Effector memory CD8-positive, alpha-beta T cell (primary cell): Measurements from ENCODE around the gene RPL13.

Experiments
- ATAC-seq: fragments of 150-1000 bp; cut with Tn5 transposase; replicated peaks from 2 replicates; pipeline ENCODE4 v1.10.0; 2021; ENCODE audit warnings: mild to moderate bottlenecking, moderate library complexity
- DNase-seq, 3 experiments: peaks; one replicate each; pipeline ENCODE4 v3.0.0; 2021
- H3K27ac Mint-ChIP-seq, 2 donors: one replicate each; pipeline ENCODE4 v1.8.0; 2022; ENCODE audit warnings: mild to moderate bottlenecking in 2 of 2, mixed read lengths in 2 of 2, moderate library complexity in 2 of 2
- H3K27me3 Mint-ChIP-seq, 2 donors: one replicate each; pipeline ENCODE4 v1.8.0; 2022; ENCODE audit warnings: mixed read lengths in 2 of 2
- H3K36me3 Mint-ChIP-seq: one replicate; pipeline ENCODE4 v1.8.0; 2022; ENCODE audit warnings: mild to moderate bottlenecking, moderate library complexity, mixed read lengths; ENCODE audit not compliant: insufficient read depth
- H3K4me1 Mint-ChIP-seq, 2 donors: one replicate each; pipeline ENCODE4 v1.8.0; 2022; ENCODE audit warnings: low read depth in 2 of 2, mixed read lengths in 2 of 2
- H3K4me3 Mint-ChIP-seq, 2 donors: one replicate each; pipeline ENCODE4 v1.8.0; 2022; ENCODE audit warnings: mild to moderate bottlenecking in 2 of 2, mixed read lengths in 2 of 2, moderate library complexity in 2 of 2
- H3K9me3 Mint-ChIP-seq, 2 donors: one replicate each; pipeline ENCODE4 v1.8.0; 2022; ENCODE audit warnings: mixed read lengths in 2 of 2

The RPL13 gene

DNA sequence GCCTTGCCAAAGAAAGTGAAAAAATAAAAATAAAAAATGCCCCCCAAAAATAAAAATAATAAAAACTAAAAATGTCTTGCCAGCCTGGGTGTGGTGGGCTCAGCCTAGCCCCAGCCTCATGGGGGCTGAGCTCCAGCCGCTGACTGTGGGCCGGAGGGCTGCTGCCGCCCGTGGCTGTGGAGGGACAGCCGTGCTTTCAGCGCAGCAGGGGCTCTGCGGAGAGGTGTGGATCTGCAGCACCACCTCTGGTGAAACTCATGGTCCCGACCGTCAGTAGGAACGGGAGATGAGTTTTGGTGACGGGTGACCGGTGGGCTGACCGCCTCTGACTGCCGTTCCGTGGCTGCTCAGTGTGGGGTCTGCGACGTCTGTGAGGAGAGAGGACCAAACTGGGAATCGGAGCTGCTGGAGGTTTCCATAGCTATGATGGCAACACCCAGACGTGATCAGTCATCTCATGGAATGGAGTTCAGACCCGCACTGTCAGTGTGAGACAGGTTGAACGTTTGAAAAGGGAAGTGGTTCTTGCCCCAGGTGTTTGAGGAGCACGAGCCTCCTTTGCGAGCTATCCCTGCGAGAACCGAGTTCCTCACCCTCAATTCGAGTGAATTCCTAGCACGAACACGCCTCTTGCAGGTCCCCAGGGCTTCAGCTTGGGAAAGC is 12.0 kb upstream of the RPL13 start:
- Mint-ChIP-seq H3K4me1 (no peaks in the 10 kb centered on the region), H3K27me3 (no peaks in the 10 kb centered on the region), H3K9me3 (no peaks in the 10 kb centered on the region), H3K36me3 (peaks cover 30% of the 10 kb centered on the region), H3K4me3 (no peak overlapping the region), H3K27ac (no peak overlapping the region)
- DNase-seq (no peak), ATAC-seq (no peak)

DNA sequence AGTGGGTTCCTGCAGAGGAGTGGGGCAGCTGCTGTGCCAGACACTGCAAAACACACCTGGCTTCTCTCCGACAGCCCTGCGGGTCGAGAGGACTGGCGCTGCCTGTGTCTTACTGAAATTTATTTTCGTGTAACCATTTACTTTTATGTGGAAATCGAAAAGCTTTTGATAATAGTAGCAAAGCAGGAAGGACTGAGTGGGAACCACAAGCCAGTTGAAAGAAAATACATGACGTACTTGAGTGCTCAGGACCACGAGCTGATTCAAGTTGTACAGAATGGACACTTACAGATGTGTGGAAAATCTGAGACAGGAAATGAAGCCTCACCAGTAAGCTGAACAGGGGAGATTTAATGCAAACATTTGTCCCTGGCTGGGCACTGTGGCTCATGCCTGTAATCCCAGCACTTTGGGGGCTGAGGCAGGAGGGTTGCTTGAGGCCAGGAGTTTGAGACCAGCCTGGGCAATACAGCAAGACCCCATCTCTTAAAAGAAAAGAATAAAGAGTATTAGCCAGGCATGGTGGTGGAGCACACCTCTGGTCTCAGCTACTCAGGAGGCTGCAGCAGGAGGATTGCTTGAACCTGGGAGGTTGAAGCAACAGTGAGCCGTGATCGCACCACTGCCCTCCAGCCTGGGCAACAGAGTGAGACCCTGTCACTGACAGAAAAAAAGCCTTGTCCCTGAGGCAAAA is 11.3 kb upstream of the RPL13 start:
- Mint-ChIP-seq H3K36me3 (peaks cover 33% of the 10 kb centered on the region), H3K4me1 (no peaks in the 10 kb centered on the region), H3K27ac (peak overlapping the region in 1 of 2 donors; percentile 62), H3K9me3 (no peaks in the 10 kb centered on the region), H3K4me3 (no peak overlapping the region), H3K27me3 (no peaks in the 10 kb centered on the region)
- ATAC-seq (peak; percentile 41), DNase-seq (no peak)

DNA sequence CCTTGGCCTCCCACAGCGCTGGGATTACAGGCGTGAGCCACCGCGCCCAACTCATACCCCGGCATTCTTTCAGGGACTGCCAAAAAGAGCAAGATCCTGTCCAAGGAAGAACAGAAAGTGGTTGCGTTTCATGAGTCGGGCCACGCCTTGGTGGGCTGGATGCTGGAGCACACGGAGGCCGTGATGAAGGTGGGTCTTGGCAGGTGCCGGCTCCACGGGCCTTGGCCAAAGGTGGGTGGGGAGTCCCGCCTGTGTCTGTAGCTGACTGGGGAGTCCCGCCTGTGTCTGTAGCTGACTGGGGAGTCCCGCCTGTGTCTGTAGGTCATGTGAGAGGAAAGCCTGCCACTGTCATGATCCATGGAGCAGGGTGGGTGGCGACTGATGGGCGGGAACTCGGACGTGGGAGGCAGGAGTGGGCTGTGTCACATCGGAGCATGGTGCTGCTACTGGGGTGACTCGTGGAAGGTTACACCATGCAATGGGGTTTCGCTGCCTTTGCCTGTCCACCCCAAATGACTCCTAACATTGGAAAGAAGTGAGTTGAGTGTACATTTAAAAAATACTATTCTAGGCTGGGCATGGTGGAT is 10.0 kb upstream of the RPL13 start:
- no peak overlapping the region for H3K4me3 Mint-ChIP-seq
- no peak overlapping the region for H3K27ac Mint-ChIP-seq
- no peaks in the 10 kb centered on the region for H3K27me3 Mint-ChIP-seq
- ATAC-seq (no peak), DNase-seq (no peak)
- peaks cover 40% of the 10 kb centered on the region for H3K36me3 Mint-ChIP-seq
- H3K9me3 Mint-ChIP-seq, result no peaks in the 10 kb centered on the region
- H3K4me1 Mint-ChIP-seq, result no peaks in the 10 kb centered on the region

DNA sequence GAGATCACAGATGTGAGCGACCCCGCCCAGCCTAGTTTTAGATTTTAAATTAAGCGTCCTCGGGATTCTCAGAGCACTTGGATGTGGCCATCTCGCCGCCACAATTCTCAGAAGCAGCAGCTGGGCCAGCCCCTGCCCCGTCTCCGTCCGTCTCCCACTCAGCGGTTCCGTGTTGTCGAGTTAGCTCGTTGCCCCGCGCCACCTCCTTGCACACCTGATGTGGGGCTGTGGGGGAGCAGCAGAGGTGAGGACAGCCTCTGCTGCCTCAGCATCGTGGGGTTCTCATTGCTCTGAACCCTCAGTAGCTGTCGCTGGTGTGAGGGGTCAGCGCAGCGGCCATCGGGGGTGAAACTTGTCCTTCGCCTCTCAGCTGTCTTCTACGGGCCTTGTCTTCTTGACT is 8.2 kb upstream of the RPL13 start:
- DNase-seq (no peak), ATAC-seq (no peak)
- Mint-ChIP-seq H3K4me1 (peaks cover under 1 to 3% of the 10 kb centered on the region in 2 donors), H3K36me3 (peaks cover 38% of the 10 kb centered on the region), H3K27ac (no peak overlapping the region), H3K9me3 (no peaks in the 10 kb centered on the region), H3K4me3 (no peak overlapping the region), H3K27me3 (no peaks in the 10 kb centered on the region)

DNA sequence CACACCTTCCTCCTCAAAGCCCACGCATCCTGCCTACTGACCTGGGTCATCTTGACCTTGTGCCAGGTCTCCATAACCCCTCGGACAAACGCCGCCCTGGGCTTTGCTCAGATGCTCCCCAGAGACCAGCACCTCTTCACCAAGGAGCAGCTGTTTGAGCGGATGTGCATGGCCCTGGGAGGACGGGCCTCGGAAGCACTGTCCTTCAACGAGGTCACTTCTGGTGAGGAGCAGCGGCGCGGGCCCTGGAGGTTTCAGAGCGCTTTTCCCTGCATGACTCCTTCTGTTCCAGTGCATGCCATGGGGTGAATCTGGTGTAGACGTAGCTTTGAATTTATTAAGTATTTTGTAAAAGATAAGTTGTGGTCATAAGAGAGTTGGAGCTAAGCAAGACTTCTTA is 7.6 kb upstream of the RPL13 start:
- ATAC-seq, result no peak
- Mint-ChIP-seq H3K27ac (no peak overlapping the region), H3K9me3 (no peaks in the 10 kb centered on the region), H3K4me1 (peaks cover 5 to 7% of the 10 kb centered on the region in 2 donors), H3K4me3 (no peak overlapping the region), H3K36me3 (peaks cover 32% of the 10 kb centered on the region), H3K27me3 (no peaks in the 10 kb centered on the region)
- no peak for DNase-seq

DNA sequence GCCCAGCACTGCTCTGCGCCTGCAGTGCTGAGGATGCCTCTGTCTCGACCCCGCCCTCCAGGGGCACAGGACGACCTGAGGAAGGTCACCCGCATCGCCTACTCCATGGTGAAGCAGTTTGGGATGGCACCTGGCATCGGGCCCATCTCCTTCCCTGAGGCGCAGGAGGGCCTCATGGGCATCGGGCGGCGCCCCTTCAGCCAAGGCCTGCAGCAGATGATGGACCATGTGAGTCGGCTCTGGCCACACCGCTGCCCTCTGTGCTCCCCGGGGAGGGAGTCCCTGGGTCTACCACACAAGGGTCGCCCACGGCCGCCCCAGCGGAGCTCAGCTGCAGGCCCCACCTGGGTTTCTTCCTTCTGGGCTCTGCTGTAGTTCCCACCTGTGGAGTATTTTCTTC is 6.7 kb upstream of the RPL13 start:
- ATAC-seq (no peak), DNase-seq (no peak)
- Mint-ChIP-seq H3K36me3 (peaks cover 25% of the 10 kb centered on the region), H3K27me3 (no peaks in the 10 kb centered on the region), H3K27ac (no peak overlapping the region), H3K4me3 (no peak overlapping the region), H3K4me1 (peaks cover 5 to 7% of the 10 kb centered on the region in 2 donors), H3K9me3 (no peaks in the 10 kb centered on the region)

DNA sequence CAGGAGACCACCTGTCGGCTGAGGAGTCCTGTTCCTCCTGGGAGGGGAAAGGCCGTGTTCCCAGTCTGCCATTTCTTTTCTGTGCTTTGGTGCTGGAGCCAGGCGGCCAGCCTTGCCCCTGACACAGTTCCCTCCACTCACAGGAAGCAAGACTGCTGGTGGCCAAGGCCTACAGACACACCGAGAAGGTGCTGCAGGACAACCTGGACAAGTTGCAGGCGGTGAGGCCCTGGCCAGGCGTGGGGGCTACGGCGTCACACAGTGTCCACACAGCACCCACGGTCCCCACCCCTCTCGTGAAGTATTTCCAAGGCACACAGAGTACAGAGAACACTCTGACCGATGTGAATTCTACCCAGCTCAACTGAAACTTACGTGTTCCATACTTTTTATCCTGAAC is 6.1 kb upstream of the RPL13 start:
- ATAC-seq (no peak), DNase-seq (no peak)
- Mint-ChIP-seq H3K36me3 (peaks cover 25% of the 10 kb centered on the region), H3K4me1 (peaks cover 5 to 7% of the 10 kb centered on the region in 2 donors), H3K4me3 (no peak overlapping the region), H3K9me3 (no peaks in the 10 kb centered on the region), H3K27ac (no peak overlapping the region), H3K27me3 (no peaks in the 10 kb centered on the region)

DNA sequence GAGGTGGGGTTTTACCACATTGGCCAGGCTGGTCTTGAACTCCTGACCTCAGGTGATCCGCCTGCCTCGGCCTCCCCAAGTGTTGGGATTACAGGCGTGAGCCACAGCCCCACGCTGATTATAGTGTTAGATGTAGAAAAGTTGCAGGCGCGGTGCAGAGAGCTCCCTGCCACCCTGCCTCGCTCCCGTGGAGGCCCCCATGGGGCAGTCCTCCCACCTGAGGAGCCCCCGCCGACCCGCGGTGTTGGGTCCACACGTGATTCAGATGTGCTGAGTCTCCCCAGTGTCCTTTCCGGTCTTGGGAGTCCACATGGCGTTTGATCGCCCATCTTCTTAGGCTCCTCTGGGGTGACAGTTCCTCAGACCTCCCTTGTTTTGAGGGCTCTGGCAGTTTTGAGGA is 5.2 kb upstream of the RPL13 start:
- Mint-ChIP-seq H3K4me1 (peaks cover 10 to 12% of the 10 kb centered on the region in 2 donors), H3K9me3 (no peaks in the 10 kb centered on the region), H3K27ac (no peak overlapping the region), H3K36me3 (peaks cover 31% of the 10 kb centered on the region), H3K4me3 (no peak overlapping the region), H3K27me3 (no peaks in the 10 kb centered on the region)
- no peak for DNase-seq
- no peak for ATAC-seq

DNA sequence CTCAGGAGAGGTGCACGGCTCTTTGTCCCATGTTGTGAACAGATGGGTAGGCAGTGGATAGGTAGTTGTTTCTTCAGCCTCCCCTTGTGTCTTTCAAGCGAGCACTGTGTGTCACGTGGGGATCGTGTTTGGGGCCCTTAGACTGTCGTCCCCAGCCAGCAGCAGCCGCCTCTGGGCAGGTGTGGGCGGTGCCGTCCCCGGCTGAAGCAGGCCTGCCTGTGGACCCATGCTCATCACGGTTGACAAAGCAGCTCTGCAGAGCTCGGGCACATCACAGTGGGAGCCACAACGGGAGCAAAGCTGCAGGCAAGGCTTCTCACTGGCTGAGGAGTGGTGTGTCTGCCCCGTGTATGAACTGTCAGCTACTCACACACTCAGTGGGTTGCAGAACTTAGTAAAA is 4.7 kb upstream of the RPL13 start:
- Mint-ChIP-seq H3K4me3 (no peak overlapping the region), H3K9me3 (no peaks in the 10 kb centered on the region), H3K27ac (no peak overlapping the region), H3K27me3 (no peaks in the 10 kb centered on the region), H3K4me1 (peaks cover 10 to 12% of the 10 kb centered on the region in 2 donors), H3K36me3 (peaks cover 35% of the 10 kb centered on the region)
- DNase-seq (no peak), ATAC-seq (no peak)

DNA sequence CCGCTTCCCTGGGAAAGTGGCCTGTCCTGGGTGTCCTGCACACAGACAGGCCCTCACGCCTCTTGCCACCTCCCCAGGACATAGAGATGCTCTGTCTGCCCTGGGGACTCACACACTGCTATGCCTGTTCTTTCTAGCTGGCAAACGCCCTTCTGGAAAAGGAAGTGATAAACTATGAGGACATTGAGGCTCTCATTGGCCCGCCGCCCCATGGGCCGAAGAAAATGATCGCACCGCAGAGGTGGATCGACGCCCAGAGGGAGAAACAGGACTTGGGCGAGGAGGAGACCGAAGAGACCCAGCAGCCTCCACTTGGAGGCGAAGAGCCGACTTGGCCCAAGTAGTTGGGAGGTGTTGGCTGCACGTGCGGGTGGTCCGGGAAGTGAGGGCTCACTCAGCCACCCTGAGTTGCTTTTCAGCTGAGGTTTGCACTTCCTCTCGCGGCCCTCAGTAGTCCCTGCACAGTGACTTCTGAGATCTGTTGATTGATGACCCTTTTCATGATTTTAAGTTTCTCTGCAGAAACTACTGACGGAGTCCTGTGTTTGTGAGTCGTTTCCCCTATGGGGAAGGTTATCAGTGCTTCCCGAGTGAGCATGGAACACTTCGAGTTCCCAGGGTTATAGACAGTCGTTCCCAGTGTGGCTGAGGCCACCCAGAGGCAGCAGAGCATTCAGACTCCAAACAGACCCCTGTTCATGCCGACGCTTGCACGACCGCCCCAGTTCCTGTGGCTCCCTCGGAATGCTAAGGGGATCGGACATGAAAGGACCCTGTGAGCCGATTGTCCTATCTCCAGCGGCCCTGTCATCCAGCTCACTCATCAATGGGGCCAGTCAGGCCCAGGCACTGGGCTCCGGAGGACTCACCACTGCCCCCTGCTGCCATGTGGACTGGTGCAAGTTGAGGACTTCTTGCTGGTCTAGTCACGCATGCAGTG is 3.5 kb upstream of the RPL13 start:
- H3K27me3 Mint-ChIP-seq, result no peaks in the 10 kb centered on the region
- no peak overlapping the region for H3K4me3 Mint-ChIP-seq
- peak overlapping the region in 1 of 2 donors; percentile 20 for H3K27ac Mint-ChIP-seq
- ATAC-seq (peak; percentile 30), DNase-seq (peak; percentile 75 to 79 (median 78))
- peaks cover 17 to 19% of the 10 kb centered on the region in 2 donors for H3K4me1 Mint-ChIP-seq
- H3K36me3 Mint-ChIP-seq, result peaks cover 45% of the 10 kb centered on the region
- no peaks in the 10 kb centered on the region for H3K9me3 Mint-ChIP-seq

DNA sequence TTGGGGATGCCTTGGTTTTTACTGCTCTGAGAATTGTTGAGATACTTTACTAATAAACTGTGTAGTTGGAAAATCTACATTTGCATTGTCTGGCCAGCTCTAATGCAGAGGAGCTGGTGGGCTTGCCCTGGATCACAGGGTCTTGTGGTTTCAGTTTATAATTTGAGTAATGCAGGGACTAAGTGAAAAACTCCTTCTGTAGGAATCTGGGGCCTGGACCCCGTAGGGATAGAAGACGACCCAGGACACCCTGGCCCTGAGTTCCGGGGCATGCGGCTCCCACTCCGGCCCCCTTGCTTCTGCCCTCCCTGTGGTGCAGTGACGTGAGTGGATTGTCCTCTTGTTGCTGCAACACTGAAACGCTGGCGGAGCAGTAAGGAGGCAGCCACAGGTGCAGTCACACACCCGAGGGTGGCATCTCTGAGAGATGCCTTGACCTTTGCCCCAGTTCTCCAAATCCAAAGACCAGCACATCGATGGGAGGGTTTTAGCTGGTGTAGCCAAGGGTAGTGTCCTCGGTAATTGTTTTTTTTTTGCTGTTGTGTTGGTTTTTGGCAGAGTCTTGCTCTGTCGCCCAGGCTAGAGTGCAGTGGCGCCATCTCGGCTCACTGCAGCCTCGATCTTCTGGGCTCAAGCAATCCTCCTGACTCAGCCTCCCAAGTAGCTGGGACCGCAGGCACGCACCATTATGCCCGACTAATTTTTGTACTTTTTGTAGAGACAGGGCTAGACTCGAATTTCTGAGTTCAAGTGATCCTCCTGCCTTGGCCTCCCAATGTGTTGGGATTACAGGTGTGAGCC is 2.6 kb upstream of the RPL13 start:
- Mint-ChIP-seq H3K27me3 (no peaks in the 10 kb centered on the region), H3K4me1 (peaks cover 26 to 27% of the 10 kb centered on the region in 2 donors), H3K4me3 (no peak overlapping the region), H3K9me3 (no peaks in the 10 kb centered on the region), H3K36me3 (peaks cover 50% of the 10 kb centered on the region), H3K27ac (peak overlapping the region in 1 of 2 donors; percentile 20)
- DNase-seq (no peak), ATAC-seq (no peak)

DNA sequence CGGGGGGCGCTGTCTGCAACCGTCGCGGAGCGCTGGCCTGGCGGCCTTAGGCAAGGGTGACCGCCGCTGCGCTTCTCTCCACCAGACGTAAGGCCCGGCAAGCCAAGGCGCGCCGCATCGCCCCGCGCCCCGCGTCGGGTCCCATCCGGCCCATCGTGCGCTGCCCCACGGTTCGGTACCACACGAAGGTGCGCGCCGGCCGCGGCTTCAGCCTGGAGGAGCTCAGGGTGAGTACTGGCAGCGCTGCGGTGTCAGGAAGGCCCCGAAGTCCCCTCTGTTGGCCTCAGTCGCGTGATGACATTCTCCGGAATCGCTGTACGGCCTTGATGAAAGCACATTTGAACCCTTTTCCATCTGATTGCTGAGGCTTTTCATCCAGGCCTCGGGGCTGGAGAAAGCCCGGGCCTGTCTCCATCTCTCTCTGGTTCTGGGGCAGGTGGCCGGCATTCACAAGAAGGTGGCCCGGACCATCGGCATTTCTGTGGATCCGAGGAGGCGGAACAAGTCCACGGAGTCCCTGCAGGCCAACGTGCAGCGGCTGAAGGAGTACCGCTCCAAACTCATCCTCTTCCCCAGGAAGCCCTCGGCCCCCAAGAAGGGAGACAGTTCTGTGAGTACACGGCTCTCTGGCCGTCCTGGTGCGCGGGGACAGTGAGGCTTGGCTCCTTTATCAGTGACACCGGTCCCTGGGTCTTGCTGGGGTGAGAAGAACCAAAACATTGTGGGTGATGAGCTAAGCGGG is 831 bp downstream of the RPL13 start:
- H3K9me3 Mint-ChIP-seq, result no peaks in the 10 kb centered on the region
- H3K27me3 Mint-ChIP-seq, result no peaks in the 10 kb centered on the region
- peak in 1 of 3 experiments; percentile 37 for DNase-seq
- peaks cover 52 to 54% of the 10 kb centered on the region in 2 donors for H3K4me1 Mint-ChIP-seq
- peak overlapping the region; percentile 94 to 97 for H3K4me3 Mint-ChIP-seq
- ATAC-seq, result peak; percentile 9
- H3K27ac Mint-ChIP-seq, result peak overlapping the region; percentile 97 to 99
- peaks cover 65% of the 10 kb centered on the region for H3K36me3 Mint-ChIP-seq
